CD14-positive monocyte (primary cell): ENCODE results near the gene PTBP2. TPM values are rescaled to one million over a fixed set of nuclear protein-coding genes. Genes with fewer than 3 reads are reported as not detected.
"Not testable (repeated sequence)": the region's sequence is repeated elsewhere in the genome, so short reads cannot be mapped to it uniquely, and the experiment has no call there.

ENCODE experiments used
- DNase-seq, 3 donors: peaks; one replicate each; pipeline ENCODE4 v3.0.0-alpha.2; 2011 to 2022
- H2AFZ ChIP-seq: 2 replicates; pipeline ENCODE4 v1.6.0; 2012; ENCODE audit warnings: mild to moderate bottlenecking, low read depth, low read length, inconsistent platforms; ENCODE audit not compliant: insufficient read depth, poor library complexity, severe bottlenecking
- H3K27ac ChIP-seq, 2 donors: 1 replicate in 1 of 2; 2 replicates in 1 of 2; pipeline ENCODE4 v1.5.1; 2012 to 2013; ENCODE audit warnings: low read length in 2 of 2, control low read depth in 1 of 2, inconsistent platforms in 1 of 2, low read depth in 1 of 2, mild to moderate bottlenecking in 1 of 2
- H3K27me3 ChIP-seq, 2 donors: one replicate each; pipeline versions ENCODE4 v1.6.0 to v1.6.1; 2011 to 2013; ENCODE audit warnings: low read length in 2 of 2; ENCODE audit not compliant: control insufficient read depth in 2 of 2, insufficient read depth in 2 of 2
- H3K36me3 ChIP-seq, 2 donors: replicated peaks in 1 of 2; 1 replicate in 1 of 2; 2 replicates in 1 of 2; pipeline versions ENCODE4 v1.5.1 to v1.6.1; 2012 to 2013; ENCODE audit warnings: low read length in 2 of 2, control low read depth in 1 of 2, inconsistent platforms in 1 of 2, mild to moderate bottlenecking in 1 of 2; ENCODE audit not compliant: insufficient read depth in 2 of 2, control insufficient read depth in 1 of 2
- H3K4me1 ChIP-seq, 2 donors: 1 replicate in 1 of 2; 2 replicates in 1 of 2; pipeline versions ENCODE4 v1.5.1 to v1.6.1; 2012 to 2013; ENCODE audit warnings: low read length in 2 of 2, control low read depth in 1 of 2, inconsistent platforms in 1 of 2, mild to moderate bottlenecking in 1 of 2, moderate library complexity in 1 of 2; ENCODE audit not compliant: insufficient read depth in 2 of 2, control insufficient read depth in 1 of 2
- H3K4me2 ChIP-seq: replicated peaks from 2 replicates; pipeline ENCODE3; 2012; ENCODE audit warnings: low read length, moderate library complexity, mild to moderate bottlenecking; ENCODE audit not compliant: poor library complexity, severe bottlenecking; ENCODE audit errors: extremely low read depth
- H3K4me3 ChIP-seq, 3 experiments: fragments of 200-600 bp in 1 of 3; sonication (generic) in 1 of 3; replicated peaks in 1 of 3; 1 replicate in 2 of 3; 2 replicates in 1 of 3; pipeline ENCODE4 v1.5.1; 2011 to 2013; ENCODE audit warnings: low read length in 3 of 3, mild to moderate bottlenecking in 3 of 3, control low read depth in 2 of 3, low read depth in 2 of 3, inconsistent platforms in 1 of 3, moderate library complexity in 1 of 3
- H3K79me2 ChIP-seq: 2 replicates; pipeline ENCODE4 v1.6.0; 2012; ENCODE audit warnings: mild to moderate bottlenecking, control low read depth, inconsistent platforms, low read length, moderate library complexity; ENCODE audit not compliant: insufficient read depth
- H3K9ac ChIP-seq: 2 replicates; pipeline ENCODE4 v1.6.0; 2017; ENCODE audit warnings: low read length, mild to moderate bottlenecking; ENCODE audit not compliant: insufficient read depth, poor library complexity, severe bottlenecking
- H3K9me3 ChIP-seq, 2 donors: replicated peaks in 1 of 2; 1 replicate in 1 of 2; 2 replicates in 1 of 2; pipeline versions ENCODE4 v1.5.1 to v1.6.1; 2012 to 2013; ENCODE audit warnings: low read length in 2 of 2, control low read depth in 1 of 2; ENCODE audit not compliant: control insufficient read depth in 1 of 2, insufficient read depth in 1 of 2
- H4K20me1 ChIP-seq: 2 replicates; pipeline ENCODE4 v1.6.0; 2012; ENCODE audit warnings: mild to moderate bottlenecking, low read length, control low read depth, moderate library complexity; ENCODE audit not compliant: insufficient read depth
- H3K27ac Mint-ChIP-seq, 7 donors: one replicate each; pipeline ENCODE4 v1.8.0; 2020; ENCODE audit warnings: mild to moderate bottlenecking in 7 of 7, mixed read lengths in 7 of 7, moderate library complexity in 6 of 7, inconsistent platforms in 2 of 7
- H3K27me3 Mint-ChIP-seq, 3 donors: one replicate each; pipeline ENCODE4 v1.8.0; 2021 to 2022; ENCODE audit warnings: low read depth in 3 of 3, mild to moderate bottlenecking in 3 of 3, mixed read lengths in 3 of 3, moderate library complexity in 3 of 3, inconsistent platforms in 1 of 3
- H3K36me3 Mint-ChIP-seq, 2 donors: one replicate each; pipeline ENCODE4 v1.8.0; 2020; ENCODE audit warnings: mixed read lengths in 2 of 2, inconsistent platforms in 1 of 2, mild to moderate bottlenecking in 1 of 2
- H3K4me1 Mint-ChIP-seq: one replicate; pipeline ENCODE4 v1.8.0; 2020; ENCODE audit warnings: mild to moderate bottlenecking, mixed read lengths
- H3K4me3 Mint-ChIP-seq, 2 donors: one replicate each; pipeline ENCODE4 v1.8.0; 2020; ENCODE audit warnings: mild to moderate bottlenecking in 2 of 2, mixed read lengths in 2 of 2, moderate library complexity in 1 of 2
- H3K9me3 Mint-ChIP-seq, 7 donors: one replicate each; pipeline ENCODE4 v1.8.0; 2020 to 2022; ENCODE audit warnings: mixed read lengths in 7 of 7, mild to moderate bottlenecking in 6 of 7, moderate library complexity in 6 of 7, inconsistent platforms in 2 of 7
- CTCF ChIP-seq: fragments of 200-600 bp; IDR thresholded peaks from one replicate; pipeline ENCODE4 v1.8.0; 2022; ENCODE audit warnings: antibody characterized with exemption, mild to moderate bottlenecking
- WGBS: methylation state at CpG from one replicate; pipeline ENCODE4 v1.1.5; 2013; ENCODE audit warnings: missing lambda C conversion rate; ENCODE audit not compliant: insufficient coverage; 5-methylcytosine and 5-hydroxymethylcytosine counted together
- intact Hi-C, 2 donors: fragments of 100-400 bp; cut with micrococcal nuclease; formaldehyde crosslinking; loops; one replicate each; pipeline versions ENCODE4 v1.15.0 to v1.15.1; 2023
- polyA plus RNA-seq, 3 donors: library from polyadenylated mRNA; depleted of rRNA in 1 of 3; unstranded in 2 of 3; stranded (reverse) in 1 of 3; fragments of 300-500 nt in 2 of 3; fragments of >200 nt in 1 of 3; fragmentation: Illumina TruSeq in 2 of 3; gene quantifications; 1 replicate in 2 of 3; 2 replicates in 1 of 3; pipeline ENCODE4 v1.2.3, GENCODE V29; 2012 to 2021

The PTBP2 gene
- polyA plus RNA-seq, 3 donors: 0.52 to 18.2 (median 1.2) TPM

GRCh38 chr1:96756789-96757188, 35.2 kb downstream of the PTBP2 start:
- no peak overlapping the region for H3K4me3 Mint-ChIP-seq
- H3K9ac ChIP-seq: no peak overlapping the region
- no peak for DNase-seq
- no peak overlapping the region for H2AFZ ChIP-seq
- peaks cover 39 to 63% of the 10 kb centered on the region in 2 donors for H3K36me3 ChIP-seq
- H3K79me2 ChIP-seq: peaks cover 14% of the 10 kb centered on the region
- no CpG with 5 or more reads among the region's 1 CpG for WGBS
- no peak overlapping the region for H3K27ac Mint-ChIP-seq
- TF ChIP-seq CTCF: no peak
- no peaks in the 10 kb centered on the region for H3K27me3 ChIP-seq
- H3K4me2 ChIP-seq: no peak overlapping the region
- H3K4me3 ChIP-seq: no peak overlapping the region
- no peaks in the 10 kb centered on the region for H3K4me1 ChIP-seq
- intact Hi-C loops: no loop called here
- H3K9me3 ChIP-seq: peaks cover 2 to 7% of the 10 kb centered on the region in 2 donors
- H3K4me1 Mint-ChIP-seq: no peaks in the 10 kb centered on the region
- H3K9me3 Mint-ChIP-seq: peaks cover 0 to 20% (median 10%) of the 10 kb centered on the region in 7 donors
- H3K27ac ChIP-seq: no peak overlapping the region
- H3K36me3 Mint-ChIP-seq: peaks cover 67 to 69% of the 10 kb centered on the region in 2 donors
- no peaks in the 10 kb centered on the region for H4K20me1 ChIP-seq
- H3K27me3 Mint-ChIP-seq: no peaks in the 10 kb centered on the region

- H2AFZ ChIP-seq, DNase-seq, H3K9ac ChIP-seq, H3K4me1 Mint-ChIP-seq, H3K36me3 ChIP-seq, H3K4me3 ChIP-seq, H3K4me3 Mint-ChIP-seq, H3K27me3 ChIP-seq, H3K4me1 ChIP-seq, H3K9me3 ChIP-seq, H3K27me3 Mint-ChIP-seq, H3K27ac ChIP-seq, H3K27ac Mint-ChIP-seq, H3K4me2 ChIP-seq, intact Hi-C loops, H4K20me1 ChIP-seq: not testable (repeated sequence)
- Mint-ChIP-seq H3K36me3 (peaks cover 25 to 33% of the 10 kb centered on the region in 2 donors), H3K9me3 (peaks cover 0 to 21% (median 12%) of the 10 kb centered on the region in 7 donors)
- 97% methylated on average over 7 of the region's 36 CpGs for WGBS
- peaks cover 13% of the 10 kb centered on the region for H3K79me2 ChIP-seq
Observed at GRCh38 chr1:96762586-96762985, 41.0 kb downstream of the PTBP2 start.
